AG09309 (cell line): Measurements from ENCODE around the gene ODAD3.

ENCODE experiments used
- DNase-seq: peaks from one replicate; pipeline ENCODE4 v3.0.0-alpha.2; 2010; ENCODE audit warnings: low read depth
- H3K4me3 ChIP-seq: 2 replicates; pipeline ENCODE4 v1.5.1; 2011; ENCODE audit warnings: mild to moderate bottlenecking, low read depth, low read length, moderate library complexity; ENCODE audit not compliant: control insufficient read depth
- CTCF ChIP-seq: IDR thresholded peaks from 2 replicates; pipeline ENCODE4 v1.5.1; 2011; ENCODE audit warnings: mild to moderate bottlenecking, low read depth, low read length, inconsistent platforms; ENCODE audit not compliant: insufficient read depth, control insufficient read depth; ENCODE audit errors: missing control alignments

Gene ODAD3

GRCh38 chr19:11421371-11422098 is 13.4 kb downstream of the ODAD3 start:
- H3K4me3 ChIP-seq, result no peak overlapping the region
- TF ChIP-seq CTCF, result no peak
- no peak for DNase-seq

GRCh38 chr19:11420429-11421370 is 14.2 kb downstream of the ODAD3 start:
- no peak for DNase-seq
- TF ChIP-seq CTCF, result no peak
- H3K4me3 ChIP-seq, result no peak overlapping the region; the same call in 1 of the 2 replicates

GRCh38 chr19:11418549-11419506 is 16.1 kb downstream of the ODAD3 start, which contains the start of gene RGL3:
Gene RGL3 (minus strand): TSS chr19:11419314. CDS start chr19:11419278, 36 bp downstream.
- H3K4me3 ChIP-seq, result peak within 1 kb of the TSS; percentile 21
- TF ChIP-seq CTCF, result no peak
- no peak for DNase-seq

GRCh38 chr19:11418094-11418548 is 16.8 kb downstream of the ODAD3 start:
- H3K4me3 ChIP-seq, result no peak overlapping the region
- no peak for TF ChIP-seq CTCF
- no peak for DNase-seq

- TF ChIP-seq CTCF, result no peak
- no peak overlapping the region for H3K4me3 ChIP-seq
Observed at GRCh38 chr19:11416346-11417052, 18.4 kb downstream of the ODAD3 start.

More at GRCh38 chr19:11416346-11417052, 18.4 kb downstream of the ODAD3 start:
- no peak for DNase-seq
